Activated CD4-positive, alpha-beta memory T cell treated with anti-CD3 and anti-CD28 coated beads for 36 hours (primary cell): Measurements from ENCODE around the gene OSBPL10. TPM values are rescaled to one million over a fixed set of nuclear protein-coding genes. Genes with fewer than 3 reads are reported as not detected.
A peak's percentile ranks its signal among the peaks of the same experiment; 100 is the strongest.

ENCODE experiments used
- CTCF ChIA-PET: fragments of 350-600 bp; sonication (Branson Sonifier 250); formaldehyde crosslinking; loops from one replicate; lab custom pipeline; 2021; ENCODE audit warnings: antibody characterized with exemption, inconsistent platforms; lab: Charles Lee
- POLR2A ChIA-PET: fragments of 350-600 bp; sonication (Branson Sonifier 250); formaldehyde crosslinking; loops from one replicate; lab custom pipeline; 2021; ENCODE audit warnings: antibody characterized with exemption; lab: Charles Lee
- DNase-seq: peaks from one replicate; pipeline ENCODE4 v3.0.0-alpha.2; 2020
- H3K27ac Mint-ChIP-seq: one replicate; pipeline ENCODE4 v1.8.0; 2021; ENCODE audit warnings: mixed read lengths
- H3K27me3 Mint-ChIP-seq: one replicate; pipeline ENCODE4 v1.8.0; 2021; ENCODE audit warnings: mixed read lengths
- H3K36me3 Mint-ChIP-seq: one replicate; pipeline ENCODE4 v1.8.0; 2021; ENCODE audit warnings: mixed read lengths
- H3K4me1 Mint-ChIP-seq: one replicate; pipeline ENCODE4 v1.8.0; 2021; ENCODE audit warnings: low read depth, mixed read lengths
- H3K4me3 Mint-ChIP-seq: one replicate; pipeline ENCODE4 v1.8.0; 2021; ENCODE audit warnings: mild to moderate bottlenecking, mixed read lengths
- H3K9me3 Mint-ChIP-seq: one replicate; pipeline ENCODE4 v1.8.0; 2021; ENCODE audit warnings: mixed read lengths
- intact Hi-C: fragments of 100-400 bp; cut with micrococcal nuclease; formaldehyde crosslinking; loops from one replicate; pipeline ENCODE4 v1.15.1; 2023
- total RNA-seq, 2 experiments: library from RNA; stranded (reverse); gene quantifications; one replicate each; pipeline ENCODE4 v1.2.3, GENCODE V29; 2021

Gene OSBPL10
- total RNA-seq, 2 experiments from 2014 or later, result 3.4 to 3.5 TPM

- Mint-ChIP-seq H3K4me3 (no peak overlapping the region), H3K36me3 (no peaks in the 10 kb centered on the region), H3K9me3 (no peaks in the 10 kb centered on the region), H3K27me3 (peaks cover 28% of the 10 kb centered on the region), H3K27ac (no peak overlapping the region), H3K4me1 (peaks cover 12% of the 10 kb centered on the region)
- DNase-seq, result no peak
- ChIA-PET CTCF (interaction anchor here (0.6 kb wide), 1 partner anchor 194 kb away, joined by 3 read pairs; no protein-coding TSS in a partner anchor), POLR2A (no interaction called here)
- intact Hi-C loops, result no loop called here
These were observed 3.3 kb upstream of the OSBPL10 start for GRCh38 chr3:31984321-31984720.

- peak; percentile 51 for DNase-seq
- Mint-ChIP-seq H3K4me3 (peak overlapping the region; percentile 74), H3K27ac (no peak overlapping the region), H3K27me3 (peaks cover 52% of the 10 kb centered on the region), H3K4me1 (peaks cover 28% of the 10 kb centered on the region), H3K9me3 (no peaks in the 10 kb centered on the region), H3K36me3 (no peaks in the 10 kb centered on the region)
- intact Hi-C loops, result no loop called here
- CTCF ChIA-PET, result no interaction called here
- POLR2A ChIA-PET, result no interaction called here
These were observed 394 bp downstream of the OSBPL10 start for GRCh38 chr3:31980530-31981205.

GRCh38 chr3:31979001-31979697 is 1.9 kb downstream of the OSBPL10 start:
- H3K36me3 Mint-ChIP-seq, result no peaks in the 10 kb centered on the region
- ChIA-PET CTCF (no interaction called here), POLR2A (interaction anchor here (1.1 kb wide), 1 partner anchor 52 kb away, joined by 3 read pairs; no protein-coding TSS in a partner anchor)
- peaks cover 28% of the 10 kb centered on the region for H3K4me1 Mint-ChIP-seq
- DNase-seq, result no peak
- H3K4me3 Mint-ChIP-seq, result peak overlapping the region; percentile 57
- H3K27me3 Mint-ChIP-seq, result peaks cover 62% of the 10 kb centered on the region
- intact Hi-C loops, result loop anchor here (1.0 to 2.0 kb wide), 7 partner anchors 18 to 727 kb away; partner anchors contain the start of gene GPD1L
- no peaks in the 10 kb centered on the region for H3K9me3 Mint-ChIP-seq
- H3K27ac Mint-ChIP-seq, result peak overlapping the region; percentile 50

- H3K4me1 Mint-ChIP-seq, result peaks cover 28% of the 10 kb centered on the region
- H3K36me3 Mint-ChIP-seq, result no peaks in the 10 kb centered on the region
- H3K27me3 Mint-ChIP-seq, result peaks cover 65% of the 10 kb centered on the region
- CTCF ChIA-PET, result no interaction called here
- no peak overlapping the region for H3K4me3 Mint-ChIP-seq
- H3K27ac Mint-ChIP-seq, result peak overlapping the region; percentile 25
- H3K9me3 Mint-ChIP-seq, result no peaks in the 10 kb centered on the region
- intact Hi-C loops, result loop anchor here (2.0 kb wide), 3 partner anchors 18 to 136 kb away; partner anchors contain the start of gene GPD1L
- no peak for DNase-seq
- POLR2A ChIA-PET, result interaction anchor here (1.1 kb wide), 1 partner anchor 52 kb away, joined by 3 read pairs; no protein-coding TSS in a partner anchor
These were observed 2.5 kb downstream of the OSBPL10 start for GRCh38 chr3:31978553-31978952.

- Mint-ChIP-seq H3K27me3 (peaks cover 63% of the 10 kb centered on the region), H3K4me3 (no peak overlapping the region), H3K4me1 (peaks cover 28% of the 10 kb centered on the region), H3K36me3 (no peaks in the 10 kb centered on the region), H3K27ac (no peak overlapping the region), H3K9me3 (no peaks in the 10 kb centered on the region)
- intact Hi-C loops, result loop anchor here (2.0 kb wide), 3 partner anchors 19 to 137 kb away; partner anchors contain the start of gene GPD1L
- ChIA-PET CTCF (no interaction called here), POLR2A (no interaction called here)
- DNase-seq, result no peak
These were observed 3.3 kb downstream of the OSBPL10 start for GRCh38 chr3:31977736-31978135.

GRCh38 chr3:31976302-31976701 is 4.8 kb downstream of the OSBPL10 start:
- intact Hi-C loops, result no loop called here
- ChIA-PET POLR2A (no interaction called here), CTCF (no interaction called here)
- peaks cover 30% of the 10 kb centered on the region for H3K4me1 Mint-ChIP-seq
- H3K9me3 Mint-ChIP-seq, result no peaks in the 10 kb centered on the region
- no peaks in the 10 kb centered on the region for H3K36me3 Mint-ChIP-seq
- H3K27ac Mint-ChIP-seq, result no peak overlapping the region
- no peak overlapping the region for H3K4me3 Mint-ChIP-seq
- H3K27me3 Mint-ChIP-seq, result peaks cover 52% of the 10 kb centered on the region
- no peak for DNase-seq

- no peak overlapping the region for H3K27ac Mint-ChIP-seq
- CTCF ChIA-PET, result interaction anchor here (0.5 kb wide), 1 partner anchor 203 kb away, joined by 3 read pairs; no protein-coding TSS in a partner anchor
- no peaks in the 10 kb centered on the region for H3K9me3 Mint-ChIP-seq
- H3K27me3 Mint-ChIP-seq, result peaks cover 54% of the 10 kb centered on the region
- intact Hi-C loops, result no loop called here
- H3K4me3 Mint-ChIP-seq, result no peak overlapping the region
- H3K36me3 Mint-ChIP-seq, result no peaks in the 10 kb centered on the region
- H3K4me1 Mint-ChIP-seq, result peaks cover 25% of the 10 kb centered on the region
- POLR2A ChIA-PET, result no interaction called here
- no peak for DNase-seq
These were observed 6.1 kb downstream of the OSBPL10 start for GRCh38 chr3:31974964-31975363.

- no peak overlapping the region for H3K4me3 Mint-ChIP-seq
- intact Hi-C loops, result no loop called here
- CTCF ChIA-PET, result no interaction called here
- POLR2A ChIA-PET, result no interaction called here
- no peaks in the 10 kb centered on the region for H3K36me3 Mint-ChIP-seq
- DNase-seq, result no peak
- no peak overlapping the region for H3K27ac Mint-ChIP-seq
- H3K9me3 Mint-ChIP-seq, result no peaks in the 10 kb centered on the region
- H3K4me1 Mint-ChIP-seq, result peaks cover 22% of the 10 kb centered on the region
- peaks cover 54% of the 10 kb centered on the region for H3K27me3 Mint-ChIP-seq
These were observed 6.6 kb downstream of the OSBPL10 start for GRCh38 chr3:31974471-31974870.

GRCh38 chr3:31973837-31974236 is 7.2 kb downstream of the OSBPL10 start:
- no peak for DNase-seq
- Mint-ChIP-seq H3K36me3 (no peaks in the 10 kb centered on the region), H3K4me1 (peaks cover 16% of the 10 kb centered on the region), H3K9me3 (no peaks in the 10 kb centered on the region), H3K27ac (no peak overlapping the region), H3K27me3 (peaks cover 55% of the 10 kb centered on the region), H3K4me3 (no peak overlapping the region)
- ChIA-PET CTCF (no interaction called here), POLR2A (no interaction called here)
- intact Hi-C loops, result no loop called here

- ChIA-PET POLR2A (no interaction called here), CTCF (no interaction called here)
- H3K9me3 Mint-ChIP-seq, result no peaks in the 10 kb centered on the region
- peaks cover 8% of the 10 kb centered on the region for H3K4me1 Mint-ChIP-seq
- no peak overlapping the region for H3K4me3 Mint-ChIP-seq
- peaks cover 52% of the 10 kb centered on the region for H3K27me3 Mint-ChIP-seq
- H3K27ac Mint-ChIP-seq, result no peak overlapping the region
- no peak for DNase-seq
- intact Hi-C loops, result no loop called here
- H3K36me3 Mint-ChIP-seq, result no peaks in the 10 kb centered on the region
These were observed 8.0 kb downstream of the OSBPL10 start for GRCh38 chr3:31973081-31973480.

GRCh38 chr3:31971607-31972006 is 9.5 kb downstream of the OSBPL10 start:
- H3K27me3 Mint-ChIP-seq, result peaks cover 40% of the 10 kb centered on the region
- no peak for DNase-seq
- no peaks in the 10 kb centered on the region for H3K9me3 Mint-ChIP-seq
- H3K27ac Mint-ChIP-seq, result no peak overlapping the region
- H3K4me3 Mint-ChIP-seq, result no peak overlapping the region
- CTCF ChIA-PET, result no interaction called here
- no peaks in the 10 kb centered on the region for H3K36me3 Mint-ChIP-seq
- POLR2A ChIA-PET, result interaction anchor here (1.0 kb wide), 1 partner anchor 11 kb away, joined by 3 read pairs; no protein-coding TSS in a partner anchor
- peaks cover 5% of the 10 kb centered on the region for H3K4me1 Mint-ChIP-seq
- intact Hi-C loops, result no loop called here

GRCh38 chr3:31968927-31969418 is 12.1 kb downstream of the OSBPL10 start:
- intact Hi-C loops, result no loop called here
- Mint-ChIP-seq H3K4me3 (no peak overlapping the region), H3K9me3 (no peaks in the 10 kb centered on the region), H3K4me1 (peaks cover 5% of the 10 kb centered on the region), H3K27me3 (peaks cover 20% of the 10 kb centered on the region), H3K36me3 (no peaks in the 10 kb centered on the region), H3K27ac (no peak overlapping the region)
- ChIA-PET POLR2A (no interaction called here), CTCF (no interaction called here)
- DNase-seq, result no peak
